Glutamatergic neuron (in vitro differentiated cells): ENCODE results near the gene PSMB10. TPM values are rescaled to one million over a fixed set of nuclear protein-coding genes. Genes with fewer than 3 reads are reported as not detected.
A peak's percentile ranks its signal among the peaks of the same experiment; 100 is the strongest.
"Not testable (repeated sequence)": the region's sequence is repeated elsewhere in the genome, so short reads cannot be mapped to it uniquely, and the experiment has no call there.

Experiments used
- DNase-seq: peaks from one replicate; pipeline ENCODE4 v3.0.0; 2022
- H3K27ac Mint-ChIP-seq: one replicate; pipeline ENCODE4 v1.8.0; 2020; ENCODE audit warnings: mild to moderate bottlenecking, mixed read lengths, inconsistent platforms; ENCODE audit not compliant: unreplicated experiment
- H3K27me3 Mint-ChIP-seq: one replicate; pipeline ENCODE4 v1.8.0; 2020; ENCODE audit warnings: mild to moderate bottlenecking, moderate library complexity, mixed read lengths, inconsistent platforms; ENCODE audit not compliant: unreplicated experiment
- H3K36me3 Mint-ChIP-seq: one replicate; pipeline ENCODE4 v1.8.0; 2020; ENCODE audit warnings: mild to moderate bottlenecking, mixed read lengths, inconsistent platforms; ENCODE audit not compliant: unreplicated experiment
- H3K4me1 Mint-ChIP-seq: one replicate; pipeline ENCODE4 v1.8.0; 2020; ENCODE audit warnings: mild to moderate bottlenecking, low read depth, mixed read lengths, inconsistent platforms; ENCODE audit not compliant: unreplicated experiment
- H3K4me3 Mint-ChIP-seq: one replicate; pipeline ENCODE4 v1.8.0; 2020; ENCODE audit warnings: mild to moderate bottlenecking, mixed read lengths, inconsistent platforms; ENCODE audit not compliant: unreplicated experiment
- H3K9me3 Mint-ChIP-seq: one replicate; pipeline ENCODE4 v1.8.0; 2020; ENCODE audit warnings: mild to moderate bottlenecking, moderate library complexity, mixed read lengths, inconsistent platforms; ENCODE audit not compliant: unreplicated experiment
- total RNA-seq: library from RNA; stranded (reverse); fragmentation: NEBNext Ultra II Directional; extraction: Animal tissue kit (Norgen Biotek cat#: 25700); gene quantifications from one replicate; pipeline ENCODE4 v1.2.1, GENCODE V29; 2021; ENCODE audit not compliant: unreplicated experiment
- TF ChIP-seq, protein P1 (sequence below): fragments of 200-600 bp; sonication (generic); IDR thresholded peaks from one replicate; pipeline ENCODE4 v1.5.0; 2021; ENCODE audit not compliant: partially characterized antibody, unreplicated experiment

Gene PSMB10
- total RNA-seq, 1 donor from 2014 or later = 11.0 TPM

DNA sequence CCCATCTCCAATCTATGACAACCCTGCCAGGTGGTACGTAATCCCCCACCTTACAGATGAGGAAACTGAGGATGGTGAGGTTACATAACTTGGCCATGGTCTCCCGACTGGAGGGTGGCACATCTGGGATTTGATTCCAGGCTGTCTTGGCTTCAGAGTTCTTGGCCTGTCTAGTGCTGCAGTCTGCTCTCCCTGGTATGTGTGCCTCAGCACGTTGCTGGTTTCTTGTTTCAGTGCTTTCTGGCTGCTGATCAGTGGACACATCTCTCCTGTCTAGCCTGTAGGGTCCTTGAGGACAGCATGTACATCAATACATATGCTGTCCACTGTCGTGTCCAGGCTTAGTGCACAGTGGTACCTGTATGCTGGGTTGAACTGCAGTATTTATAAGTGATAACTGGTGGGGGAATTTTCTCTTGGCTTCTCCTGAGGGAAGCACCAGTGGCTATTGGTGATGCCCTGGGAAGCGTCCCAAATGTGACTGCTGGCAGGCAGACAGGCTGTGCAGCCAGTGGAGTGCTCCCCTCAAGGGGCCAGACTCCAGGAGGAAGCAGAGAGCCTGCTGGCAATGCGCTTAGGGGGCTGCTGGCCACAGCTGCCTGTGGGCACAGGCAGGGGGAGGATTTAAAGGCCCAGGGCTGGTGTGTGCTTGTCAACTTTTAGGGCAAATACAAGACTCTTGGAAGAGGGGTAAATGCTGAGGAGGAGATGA is 19.4 kb downstream of the PSMB10 start:
- peak overlapping the region; percentile 75 for H3K27ac Mint-ChIP-seq
- peak; percentile 55 for DNase-seq
- no peaks in the 10 kb centered on the region for H3K36me3 Mint-ChIP-seq
- H3K4me1 Mint-ChIP-seq = peaks cover 16% of the 10 kb centered on the region
- peak overlapping the region; percentile 26 for H3K4me3 Mint-ChIP-seq
- TF ChIP-seq, protein P1, sequence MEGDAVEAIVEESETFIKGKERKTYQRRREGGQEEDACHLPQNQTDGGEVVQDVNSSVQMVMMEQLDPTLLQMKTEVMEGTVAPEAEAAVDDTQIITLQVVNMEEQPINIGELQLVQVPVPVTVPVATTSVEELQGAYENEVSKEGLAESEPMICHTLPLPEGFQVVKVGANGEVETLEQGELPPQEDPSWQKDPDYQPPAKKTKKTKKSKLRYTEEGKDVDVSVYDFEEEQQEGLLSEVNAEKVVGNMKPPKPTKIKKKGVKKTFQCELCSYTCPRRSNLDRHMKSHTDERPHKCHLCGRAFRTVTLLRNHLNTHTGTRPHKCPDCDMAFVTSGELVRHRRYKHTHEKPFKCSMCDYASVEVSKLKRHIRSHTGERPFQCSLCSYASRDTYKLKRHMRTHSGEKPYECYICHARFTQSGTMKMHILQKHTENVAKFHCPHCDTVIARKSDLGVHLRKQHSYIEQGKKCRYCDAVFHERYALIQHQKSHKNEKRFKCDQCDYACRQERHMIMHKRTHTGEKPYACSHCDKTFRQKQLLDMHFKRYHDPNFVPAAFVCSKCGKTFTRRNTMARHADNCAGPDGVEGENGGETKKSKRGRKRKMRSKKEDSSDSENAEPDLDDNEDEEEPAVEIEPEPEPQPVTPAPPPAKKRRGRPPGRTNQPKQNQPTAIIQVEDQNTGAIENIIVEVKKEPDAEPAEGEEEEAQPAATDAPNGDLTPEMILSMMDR = no peak
- peaks cover 6% of the 10 kb centered on the region for H3K9me3 Mint-ChIP-seq
- H3K27me3 Mint-ChIP-seq = peaks cover 6% of the 10 kb centered on the region

DNA sequence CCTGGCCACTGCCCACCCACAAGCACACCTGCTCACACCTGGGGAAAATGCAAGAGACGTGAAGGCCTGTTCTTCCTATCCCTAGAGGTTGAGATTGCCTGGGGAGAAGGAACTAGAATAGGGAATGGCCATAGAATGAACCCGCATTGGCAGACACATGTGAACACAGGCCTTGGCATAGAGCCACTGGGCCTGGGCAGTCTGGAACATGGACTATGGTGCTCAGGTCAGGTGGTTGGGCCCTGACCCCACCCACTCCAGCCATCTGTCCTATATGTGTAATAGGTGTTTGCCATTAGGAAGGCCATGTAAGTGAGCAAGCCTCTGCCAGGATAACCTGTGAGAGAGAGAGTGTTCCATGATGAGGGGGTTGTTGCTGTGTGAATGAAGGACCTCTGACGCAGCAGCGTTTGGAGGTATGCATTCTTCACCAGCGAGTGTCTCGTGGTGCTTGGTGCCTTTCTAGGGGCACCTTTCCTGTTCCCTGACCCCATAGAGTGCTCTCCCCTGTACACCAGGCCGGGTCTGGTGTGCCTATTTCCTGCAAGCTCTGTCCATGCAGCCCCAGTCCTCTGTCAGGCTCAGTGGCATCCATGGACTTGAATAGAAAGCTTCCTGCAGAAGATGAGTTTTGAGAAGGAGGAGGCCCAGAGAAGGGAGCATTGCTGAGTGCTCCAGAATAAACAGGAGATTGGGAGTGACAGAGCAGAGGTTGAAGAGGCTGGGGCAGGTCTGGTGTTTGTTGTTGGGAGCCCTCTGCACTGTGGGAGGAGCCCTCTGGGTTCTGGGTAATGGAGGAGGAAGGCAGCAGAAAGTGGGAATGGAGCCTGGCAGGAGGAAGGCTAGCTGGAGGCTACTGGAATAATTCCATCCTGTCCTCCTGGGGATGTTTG is 20.6 kb downstream of the PSMB10 start:
- TF ChIP-seq, protein P1 = no peak
- Mint-ChIP-seq H3K27ac (peak overlapping the region; percentile 43), H3K36me3 (no peaks in the 10 kb centered on the region), H3K4me3 (no peak overlapping the region), H3K9me3 (peaks cover 5% of the 10 kb centered on the region), H3K4me1 (peaks cover 16% of the 10 kb centered on the region), H3K27me3 (peaks cover 3% of the 10 kb centered on the region)
- no peak for DNase-seq

DNA sequence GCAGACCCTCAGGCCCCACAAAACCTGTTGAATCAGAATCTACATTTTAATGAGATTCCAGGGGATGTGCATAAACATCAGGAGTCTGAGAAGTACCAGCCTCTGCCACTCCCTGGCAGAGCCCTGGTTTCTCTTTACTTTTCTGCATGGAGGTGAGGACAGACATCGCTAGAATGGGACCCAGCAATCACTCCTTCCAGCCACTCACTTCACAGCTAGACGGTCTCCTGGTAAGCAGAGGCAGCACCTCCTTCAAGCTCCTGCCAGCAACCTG is 21.2 kb downstream of the PSMB10 start:
- H3K4me3 Mint-ChIP-seq, H3K36me3 Mint-ChIP-seq, DNase-seq, H3K27me3 Mint-ChIP-seq, H3K9me3 Mint-ChIP-seq: not testable (repeated sequence)
- Mint-ChIP-seq H3K27ac (peak overlapping the region; percentile 43), H3K4me1 (peaks cover 16% of the 10 kb centered on the region)

DNA sequence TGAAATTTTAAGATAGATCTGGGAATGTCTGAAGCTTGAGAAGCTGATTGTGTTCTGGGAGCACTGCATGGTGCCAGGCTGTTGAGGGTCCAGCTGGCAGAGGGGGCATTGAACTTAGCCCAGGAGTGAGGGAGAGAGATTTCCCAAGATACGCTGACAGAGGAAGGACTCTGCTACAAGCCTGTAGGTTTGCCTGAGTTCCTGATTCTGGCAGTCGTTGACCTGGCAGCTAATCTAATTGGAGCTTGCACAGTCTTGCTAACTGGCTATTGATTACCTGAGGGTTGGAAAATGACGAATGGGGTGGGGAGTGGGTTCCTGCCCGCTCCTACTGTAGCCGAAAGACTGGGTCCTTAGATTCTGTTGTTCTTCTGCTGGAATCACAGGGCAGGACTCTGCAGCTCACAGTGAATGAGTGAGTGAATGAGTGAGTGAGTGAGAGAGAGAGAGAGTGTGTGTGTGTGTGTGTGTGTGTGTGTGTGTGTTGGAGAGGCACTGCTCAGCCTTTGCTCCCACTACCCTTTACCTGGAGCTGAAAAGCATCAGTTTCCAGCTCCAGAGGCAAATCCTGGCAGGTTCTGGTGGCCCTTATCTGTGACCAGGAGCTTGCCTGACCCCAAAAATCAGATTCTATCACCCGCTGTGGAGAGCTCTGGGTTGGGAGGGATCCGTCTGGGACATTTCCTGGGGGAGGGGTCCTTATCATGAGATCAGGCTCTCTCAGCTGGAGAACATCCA is 21.7 kb downstream of the PSMB10 start:
- Mint-ChIP-seq H3K4me1 (peaks cover 16% of the 10 kb centered on the region), H3K27ac (peak overlapping the region; percentile 41), H3K9me3 (peaks cover 5% of the 10 kb centered on the region), H3K27me3 (peaks cover 3% of the 10 kb centered on the region), H3K4me3 (no peak overlapping the region), H3K36me3 (no peaks in the 10 kb centered on the region)
- TF ChIP-seq, protein P1 = no peak
- DNase-seq = no peak

DNA sequence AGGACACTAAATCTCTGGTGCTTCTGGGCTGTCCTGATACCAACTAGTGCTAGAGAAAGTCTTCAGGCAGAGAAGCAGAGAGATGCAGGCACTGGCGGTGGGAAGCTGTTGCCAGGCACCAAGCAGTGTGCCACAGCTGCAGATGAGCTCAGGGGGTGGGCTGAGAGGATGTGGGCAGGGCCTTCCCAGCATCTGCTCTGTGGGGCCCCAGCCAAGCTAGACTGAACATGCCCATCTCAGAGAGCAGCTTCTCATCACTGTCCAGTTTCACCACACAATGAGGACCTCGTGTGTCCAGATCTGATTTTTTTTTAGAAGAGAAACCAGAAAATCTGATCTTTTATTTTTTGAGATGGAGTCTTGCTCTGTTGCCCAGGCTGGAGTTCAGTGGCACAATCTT is 26.5 kb downstream of the PSMB10 start:
- H3K27ac Mint-ChIP-seq = no peak overlapping the region
- H3K9me3 Mint-ChIP-seq = peaks cover 4% of the 10 kb centered on the region
- TF ChIP-seq, protein P1 = no peak
- no peak for DNase-seq
- H3K27me3 Mint-ChIP-seq = peaks cover 2% of the 10 kb centered on the region
- H3K4me3 Mint-ChIP-seq = no peak overlapping the region
- H3K36me3 Mint-ChIP-seq = no peaks in the 10 kb centered on the region
- peaks cover 4% of the 10 kb centered on the region for H3K4me1 Mint-ChIP-seq
